Measurements from ENCODE around the gene RANGAP1.

RANGAP1 gene

DNA sequence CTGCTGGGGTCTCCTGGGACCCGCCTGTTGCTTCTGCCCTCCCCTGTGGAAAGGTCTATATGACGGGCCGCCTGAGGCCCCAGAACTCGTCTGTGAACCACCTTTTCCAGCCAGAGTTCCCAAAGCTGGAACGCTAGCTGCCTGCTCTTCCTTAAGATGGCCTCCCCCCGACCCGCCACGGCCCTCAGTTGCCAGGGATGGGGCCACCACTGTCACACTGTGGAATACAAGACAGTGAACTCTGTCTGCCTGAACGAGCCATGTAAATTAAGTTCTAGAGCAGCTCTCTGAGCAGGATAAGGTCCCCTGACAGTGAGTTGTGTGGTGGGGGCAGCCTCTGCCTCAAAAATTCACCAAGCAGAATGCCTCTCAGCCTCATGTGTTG, 55.6 kb downstream of the RANGAP1 start:
- no peak for DNase-seq (ENCODE audit: low read depth)
- no peak overlapping the region for H3K4me3 ChIP-seq (ENCODE audit: low read depth, low read length)
- TF ChIP-seq, protein P1, sequence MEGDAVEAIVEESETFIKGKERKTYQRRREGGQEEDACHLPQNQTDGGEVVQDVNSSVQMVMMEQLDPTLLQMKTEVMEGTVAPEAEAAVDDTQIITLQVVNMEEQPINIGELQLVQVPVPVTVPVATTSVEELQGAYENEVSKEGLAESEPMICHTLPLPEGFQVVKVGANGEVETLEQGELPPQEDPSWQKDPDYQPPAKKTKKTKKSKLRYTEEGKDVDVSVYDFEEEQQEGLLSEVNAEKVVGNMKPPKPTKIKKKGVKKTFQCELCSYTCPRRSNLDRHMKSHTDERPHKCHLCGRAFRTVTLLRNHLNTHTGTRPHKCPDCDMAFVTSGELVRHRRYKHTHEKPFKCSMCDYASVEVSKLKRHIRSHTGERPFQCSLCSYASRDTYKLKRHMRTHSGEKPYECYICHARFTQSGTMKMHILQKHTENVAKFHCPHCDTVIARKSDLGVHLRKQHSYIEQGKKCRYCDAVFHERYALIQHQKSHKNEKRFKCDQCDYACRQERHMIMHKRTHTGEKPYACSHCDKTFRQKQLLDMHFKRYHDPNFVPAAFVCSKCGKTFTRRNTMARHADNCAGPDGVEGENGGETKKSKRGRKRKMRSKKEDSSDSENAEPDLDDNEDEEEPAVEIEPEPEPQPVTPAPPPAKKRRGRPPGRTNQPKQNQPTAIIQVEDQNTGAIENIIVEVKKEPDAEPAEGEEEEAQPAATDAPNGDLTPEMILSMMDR (IDR thresholded peaks at IDR 0.05; ENCODE audit: low read depth, low read length, missing control alignments) = no peak
- in situ Hi-C loops (cut with HindIII; ENCODE audit: low sequenced_read_pairs) = no loop called here

DNA sequence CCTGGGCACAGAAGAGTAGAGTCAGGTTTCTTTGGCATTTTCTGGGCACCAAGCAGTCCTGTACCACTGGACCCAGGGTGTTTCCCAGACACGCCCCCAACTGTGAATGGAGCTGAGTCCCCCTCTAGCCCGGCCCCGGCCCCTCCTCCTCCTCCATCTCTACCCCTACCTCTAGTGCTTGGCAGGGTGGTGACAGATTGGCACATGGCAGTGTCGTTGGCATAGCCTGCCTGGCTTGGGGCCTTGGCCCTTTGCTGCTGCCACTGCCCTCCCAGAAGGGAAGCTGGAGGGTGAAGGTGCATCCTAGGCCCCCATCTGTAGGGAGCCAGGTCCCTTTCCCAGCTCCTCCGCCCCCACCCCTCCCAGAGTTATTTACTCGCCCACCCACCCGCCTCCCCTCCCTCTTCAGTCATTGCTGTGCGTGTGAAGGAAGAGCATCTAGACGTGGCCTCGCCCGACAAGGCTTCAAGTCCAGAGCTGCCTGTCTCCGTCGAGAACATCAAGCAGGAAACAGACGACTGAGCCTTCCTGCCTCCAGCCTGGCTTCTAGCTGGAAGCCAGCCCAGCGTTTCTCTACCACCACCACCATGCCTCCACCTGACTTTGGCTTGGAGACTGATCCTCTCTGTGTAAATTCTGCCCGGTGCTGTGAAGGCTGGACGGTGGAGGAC, 56.1 kb downstream of the RANGAP1 start:
- no peak overlapping the region for H3K4me3 ChIP-seq (ENCODE audit: low read depth, low read length)
- TF ChIP-seq, protein P1 (IDR thresholded peaks at IDR 0.05; ENCODE audit: low read depth, low read length, missing control alignments) = no peak
- no peak for DNase-seq (ENCODE audit: low read depth)
- in situ Hi-C loops (cut with HindIII; ENCODE audit: low sequenced_read_pairs) = no loop called here

- H3K4me3 ChIP-seq (ENCODE audit: low read depth, low read length) = no peak overlapping the region
- in situ Hi-C loops (cut with HindIII; ENCODE audit: low sequenced_read_pairs) = no loop called here
- TF ChIP-seq, protein P1 (IDR thresholded peaks at IDR 0.05; ENCODE audit: low read depth, low read length, missing control alignments) = no peak
- no peak for DNase-seq (ENCODE audit: low read depth)
These were observed 56.8 kb downstream of the RANGAP1 start for GRCh38 chr22:41229215-41229614.

- TF ChIP-seq, protein P1 (IDR thresholded peaks at IDR 0.05; ENCODE audit: low read depth, low read length, missing control alignments) = no peak
- no peak overlapping the region for H3K4me3 ChIP-seq (ENCODE audit: low read depth, low read length)
- in situ Hi-C loops (cut with HindIII; ENCODE audit: low sequenced_read_pairs) = no loop called here
- no peak for DNase-seq (ENCODE audit: low read depth)
These were observed 59.0 kb downstream of the RANGAP1 start for GRCh38 chr22:41226723-41227655.

- no peak overlapping the region for H3K4me3 ChIP-seq (ENCODE audit: low read depth, low read length)
- in situ Hi-C loops (cut with HindIII; ENCODE audit: low sequenced_read_pairs) = no loop called here
- TF ChIP-seq, protein P1 (IDR thresholded peaks at IDR 0.05; ENCODE audit: low read depth, low read length, missing control alignments) = no peak
- no peak for DNase-seq (ENCODE audit: low read depth)
These were observed 62.5 kb downstream of the RANGAP1 start for GRCh38 chr22:41223535-41223934.

DNA sequence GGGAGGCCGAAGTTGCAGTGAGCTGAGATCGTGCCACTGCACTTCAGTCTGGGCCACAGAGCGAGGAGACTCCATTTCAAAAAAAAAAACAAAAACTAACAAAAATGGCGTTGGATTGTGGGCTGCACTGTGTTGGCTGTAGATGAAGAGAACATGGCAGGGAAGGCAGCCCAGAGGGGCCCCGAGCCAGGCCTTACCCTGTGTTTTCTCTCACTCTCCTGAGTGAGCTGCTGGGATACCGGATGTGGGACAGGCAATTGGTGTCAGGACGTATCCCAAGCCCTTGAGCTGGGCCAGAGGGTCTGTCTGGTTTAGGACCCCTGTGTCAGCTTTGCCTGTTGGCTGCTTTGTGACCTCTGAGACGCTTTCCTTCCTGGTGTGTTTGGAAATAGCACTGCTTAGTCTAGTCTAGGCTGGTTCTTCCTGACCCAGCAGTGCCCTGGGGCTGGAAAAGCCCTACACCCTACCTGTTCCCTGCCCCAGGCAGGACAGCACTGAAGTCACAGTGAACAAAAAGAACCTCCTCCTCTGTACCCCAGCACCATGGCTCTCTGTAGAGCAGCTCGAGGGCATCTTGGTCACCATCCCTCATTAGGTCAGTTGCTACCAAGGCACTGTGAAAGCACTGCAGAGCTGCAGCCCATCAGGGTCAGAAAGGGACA, 63.0 kb downstream of the RANGAP1 start:
- no peak for DNase-seq (ENCODE audit: low read depth)
- H3K4me3 ChIP-seq (ENCODE audit: low read depth, low read length) = no peak overlapping the region
- TF ChIP-seq, protein P1 (IDR thresholded peaks at IDR 0.05; ENCODE audit: low read depth, low read length, missing control alignments) = no peak
- in situ Hi-C loops (cut with HindIII; ENCODE audit: low sequenced_read_pairs) = no loop called here
